Mucosa of stomach (tissue), 1 donor: ENCODE data around the gene CEP120.
"Not testable (repeated sequence)": the region's sequence is repeated elsewhere in the genome, so short reads cannot be mapped to it uniquely, and the experiment has no call there.

ENCODE experiments used
- H3K27me3 ChIP-seq: one replicate; pipeline ENCODE4 v1.7.0; 2013; ENCODE audit warnings: mild to moderate bottlenecking, low read length; ENCODE audit not compliant: control insufficient read depth, insufficient read depth
- H3K36me3 ChIP-seq: one replicate; pipeline ENCODE4 v1.7.0; 2013; ENCODE audit warnings: low read length; ENCODE audit not compliant: control insufficient read depth, insufficient read depth
- H3K4me1 ChIP-seq: one replicate; pipeline ENCODE4 v1.7.0; 2013; ENCODE audit warnings: mild to moderate bottlenecking, low read length; ENCODE audit not compliant: control insufficient read depth, insufficient read depth
- H3K4me3 ChIP-seq: one replicate; pipeline ENCODE4 v1.7.0; 2013; ENCODE audit warnings: low read length
- H3K9ac ChIP-seq: one replicate; pipeline ENCODE4 v1.7.0; 2013; ENCODE audit warnings: mild to moderate bottlenecking, low read length, moderate library complexity
- H3K9me3 ChIP-seq: one replicate; pipeline ENCODE4 v1.7.0; 2013; ENCODE audit warnings: mild to moderate bottlenecking, low read length, moderate library complexity; ENCODE audit not compliant: control insufficient read depth
- donor health status: Pancreatic carcinoma.

Gene CEP120

GRCh38 chr5:123401999-123402398 lies 21.2 kb downstream of the CEP120 start:
- not testable (repeated sequence) for H3K9me3 ChIP-seq, H3K36me3 ChIP-seq, H3K4me3 ChIP-seq, H3K9ac ChIP-seq, H3K27me3 ChIP-seq, H3K4me1 ChIP-seq

GRCh38 chr5:123401320-123401719 lies 21.9 kb downstream of the CEP120 start:
- H3K9ac ChIP-seq, result no peak overlapping the region
- H3K4me3 ChIP-seq, result no peak overlapping the region
- no peaks in the 10 kb centered on the region for H3K36me3 ChIP-seq
- no peaks in the 10 kb centered on the region for H3K27me3 ChIP-seq
- H3K4me1 ChIP-seq, result no peaks in the 10 kb centered on the region
- H3K9me3 ChIP-seq, result no peaks in the 10 kb centered on the region

GRCh38 chr5:123400870-123401291 lies 22.3 kb downstream of the CEP120 start:
- not testable (repeated sequence) for H3K9me3 ChIP-seq, H3K27me3 ChIP-seq, H3K4me3 ChIP-seq, H3K9ac ChIP-seq, H3K4me1 ChIP-seq, H3K36me3 ChIP-seq

GRCh38 chr5:123398058-123398733 lies 25.0 kb downstream of the CEP120 start:
- no peaks in the 10 kb centered on the region for H3K27me3 ChIP-seq
- no peaks in the 10 kb centered on the region for H3K4me1 ChIP-seq
- H3K36me3 ChIP-seq, result no peaks in the 10 kb centered on the region

GRCh38 chr5:123397538-123397937 lies 25.7 kb downstream of the CEP120 start:
- H3K9ac ChIP-seq, result no peak overlapping the region
- no peaks in the 10 kb centered on the region for H3K4me1 ChIP-seq
- H3K4me3 ChIP-seq, result no peak overlapping the region
- H3K9me3 ChIP-seq, result no peaks in the 10 kb centered on the region
- no peaks in the 10 kb centered on the region for H3K27me3 ChIP-seq
- no peaks in the 10 kb centered on the region for H3K36me3 ChIP-seq

More at GRCh38 chr5:123398058-123398733, 25.0 kb downstream of the CEP120 start:
- H3K9ac ChIP-seq, result no peak overlapping the region
- H3K4me3 ChIP-seq, result no peak overlapping the region
- H3K9me3 ChIP-seq, result no peaks in the 10 kb centered on the region

- no peaks in the 10 kb centered on the region for H3K9me3 ChIP-seq
- H3K27me3 ChIP-seq, result no peaks in the 10 kb centered on the region
- H3K4me1 ChIP-seq, result no peaks in the 10 kb centered on the region
- H3K4me3 ChIP-seq, result no peak overlapping the region
- H3K9ac ChIP-seq, result no peak overlapping the region
- no peaks in the 10 kb centered on the region for H3K36me3 ChIP-seq
These were observed 32.2 kb downstream of the CEP120 start for GRCh38 chr5:123391009-123391408.

- H3K4me3 ChIP-seq, result no peak overlapping the region
- no peaks in the 10 kb centered on the region for H3K27me3 ChIP-seq
- H3K36me3 ChIP-seq, result no peaks in the 10 kb centered on the region
- no peaks in the 10 kb centered on the region for H3K9me3 ChIP-seq
- no peaks in the 10 kb centered on the region for H3K4me1 ChIP-seq
- no peak overlapping the region for H3K9ac ChIP-seq
These were observed 33.4 kb downstream of the CEP120 start for GRCh38 chr5:123389794-123390193.

GRCh38 chr5:123387313-123387712 lies 35.9 kb downstream of the CEP120 start:
- no peak overlapping the region for H3K9ac ChIP-seq
- H3K4me1 ChIP-seq, result no peaks in the 10 kb centered on the region
- no peaks in the 10 kb centered on the region for H3K27me3 ChIP-seq
- no peak overlapping the region for H3K4me3 ChIP-seq
- H3K9me3 ChIP-seq, result no peaks in the 10 kb centered on the region
- no peaks in the 10 kb centered on the region for H3K36me3 ChIP-seq

- Histone ChIP-seq H3K4me3 (no peak overlapping the region), H3K9ac (no peak overlapping the region), H3K36me3 (no peaks in the 10 kb centered on the region), H3K4me1 (no peaks in the 10 kb centered on the region), H3K9me3 (no peaks in the 10 kb centered on the region), H3K27me3 (no peaks in the 10 kb centered on the region)
These were observed 41.0 kb downstream of the CEP120 start for GRCh38 chr5:123382252-123382651.

GRCh38 chr5:123371575-123372179 lies 51.5 kb downstream of the CEP120 start:
- no peaks in the 10 kb centered on the region for H3K36me3 ChIP-seq
- H3K9ac ChIP-seq, result no peak overlapping the region
- no peaks in the 10 kb centered on the region for H3K9me3 ChIP-seq
- no peaks in the 10 kb centered on the region for H3K4me1 ChIP-seq
- no peaks in the 10 kb centered on the region for H3K27me3 ChIP-seq
- no peak overlapping the region for H3K4me3 ChIP-seq

GRCh38 chr5:123369371-123369968 lies 53.7 kb downstream of the CEP120 start:
- no peaks in the 10 kb centered on the region for H3K9me3 ChIP-seq
- H3K9ac ChIP-seq, result no peak overlapping the region
- H3K27me3 ChIP-seq, result no peaks in the 10 kb centered on the region
- no peak overlapping the region for H3K4me3 ChIP-seq
- no peaks in the 10 kb centered on the region for H3K4me1 ChIP-seq
- H3K36me3 ChIP-seq, result no peaks in the 10 kb centered on the region

GRCh38 chr5:123367739-123368138 lies 55.5 kb downstream of the CEP120 start:
- no peaks in the 10 kb centered on the region for H3K9me3 ChIP-seq
- H3K4me3 ChIP-seq, result no peak overlapping the region
- no peaks in the 10 kb centered on the region for H3K4me1 ChIP-seq
- no peak overlapping the region for H3K9ac ChIP-seq
- no peaks in the 10 kb centered on the region for H3K27me3 ChIP-seq
- H3K36me3 ChIP-seq, result no peaks in the 10 kb centered on the region
